Right renal cortex interstitium (tissue), 3 donors: ENCODE measurements around the gene MAPK11. TPM values are rescaled to one million over a fixed set of nuclear protein-coding genes. Genes with fewer than 3 reads are reported as not detected.

Experiments used
- DNase-seq, 3 donors: peaks; one replicate each; pipeline ENCODE4 v3.0.0-alpha.2; 2013; ENCODE audit warnings: low read depth in 3 of 3, low spot score in 2 of 3
- polyA plus RNA-seq, 3 donors: library from polyadenylated mRNA; unstranded; fragments of 120-200 nt; gene quantifications; one replicate each; pipeline ENCODE4 v1.2.1, GENCODE V29; 2013; ENCODE audit not compliant: insufficient read length in 3 of 3

MAPK11 gene
- polyA plus RNA-seq, 3 donors: 6.1 to 7.9 (median 6.4) TPM

DNA sequence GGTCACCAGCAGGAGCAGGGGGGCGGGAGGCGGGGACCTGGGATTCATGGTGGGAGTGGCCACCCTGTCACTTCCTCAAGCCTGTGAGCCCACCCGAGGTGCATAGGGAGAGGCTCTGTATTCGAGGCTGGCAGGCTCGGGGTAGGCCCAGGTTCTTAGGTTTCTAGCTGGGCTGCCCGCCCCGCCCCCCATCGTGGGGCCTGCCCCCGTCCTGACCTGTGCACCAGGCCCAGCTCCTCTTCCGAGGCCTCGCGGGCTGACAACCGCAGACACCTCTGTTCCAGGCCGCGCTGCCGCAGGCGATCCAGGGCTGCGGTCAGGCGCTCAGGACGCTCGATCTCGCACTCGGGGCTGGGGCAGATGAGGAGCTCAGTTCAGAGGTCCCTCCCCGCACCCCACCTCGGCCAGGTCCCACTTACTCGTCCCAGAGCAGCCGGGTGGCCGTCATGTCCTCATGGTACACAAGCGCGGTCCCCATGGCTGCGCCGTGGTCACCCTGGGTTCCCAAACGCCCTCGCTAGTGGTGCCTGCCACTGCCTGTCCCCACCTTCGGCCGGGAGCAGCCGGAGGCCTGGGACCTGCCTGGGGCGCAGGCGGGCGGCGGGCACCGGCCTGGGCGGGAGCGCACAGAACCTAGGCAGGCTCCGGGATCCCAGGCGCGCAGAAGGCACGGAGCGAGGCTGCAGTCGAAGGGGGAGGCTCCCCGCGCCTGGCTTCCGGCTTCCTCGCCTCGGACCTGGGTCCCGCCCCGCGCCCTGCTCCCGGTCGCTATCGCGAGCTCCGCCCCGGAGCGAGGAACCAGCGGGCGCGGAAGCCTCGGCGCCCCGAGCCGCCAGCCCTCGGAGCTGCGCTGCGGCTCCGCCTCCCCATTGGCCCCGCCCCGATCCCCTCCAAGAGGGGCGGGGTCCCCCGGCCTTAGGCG lies 19.4 kb downstream of the MAPK11 start, which contains the start of gene HDAC10:
HDAC10 (minus strand) TSS at position 711 of the 922 bp plus-strand sequence; CDS start at position 478, 233 bp downstream.
- DNase-seq: no peak

DNA sequence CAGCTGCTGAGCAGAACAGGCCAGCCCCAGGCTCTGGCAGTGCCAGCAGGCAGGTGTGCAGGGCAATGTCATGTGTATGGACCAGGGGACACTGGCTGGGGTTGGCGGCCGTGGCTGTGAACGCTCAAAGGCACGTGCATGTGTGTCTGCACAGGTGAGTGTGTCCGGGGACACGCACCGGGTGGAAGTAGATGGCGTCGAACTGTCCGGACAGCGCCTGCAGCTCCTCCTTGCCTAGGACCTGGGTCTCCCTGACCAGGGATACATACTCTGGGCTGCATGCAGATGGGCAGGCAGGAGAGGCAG lies 20.0 kb downstream of the MAPK11 start:
- no peak for DNase-seq

DNA sequence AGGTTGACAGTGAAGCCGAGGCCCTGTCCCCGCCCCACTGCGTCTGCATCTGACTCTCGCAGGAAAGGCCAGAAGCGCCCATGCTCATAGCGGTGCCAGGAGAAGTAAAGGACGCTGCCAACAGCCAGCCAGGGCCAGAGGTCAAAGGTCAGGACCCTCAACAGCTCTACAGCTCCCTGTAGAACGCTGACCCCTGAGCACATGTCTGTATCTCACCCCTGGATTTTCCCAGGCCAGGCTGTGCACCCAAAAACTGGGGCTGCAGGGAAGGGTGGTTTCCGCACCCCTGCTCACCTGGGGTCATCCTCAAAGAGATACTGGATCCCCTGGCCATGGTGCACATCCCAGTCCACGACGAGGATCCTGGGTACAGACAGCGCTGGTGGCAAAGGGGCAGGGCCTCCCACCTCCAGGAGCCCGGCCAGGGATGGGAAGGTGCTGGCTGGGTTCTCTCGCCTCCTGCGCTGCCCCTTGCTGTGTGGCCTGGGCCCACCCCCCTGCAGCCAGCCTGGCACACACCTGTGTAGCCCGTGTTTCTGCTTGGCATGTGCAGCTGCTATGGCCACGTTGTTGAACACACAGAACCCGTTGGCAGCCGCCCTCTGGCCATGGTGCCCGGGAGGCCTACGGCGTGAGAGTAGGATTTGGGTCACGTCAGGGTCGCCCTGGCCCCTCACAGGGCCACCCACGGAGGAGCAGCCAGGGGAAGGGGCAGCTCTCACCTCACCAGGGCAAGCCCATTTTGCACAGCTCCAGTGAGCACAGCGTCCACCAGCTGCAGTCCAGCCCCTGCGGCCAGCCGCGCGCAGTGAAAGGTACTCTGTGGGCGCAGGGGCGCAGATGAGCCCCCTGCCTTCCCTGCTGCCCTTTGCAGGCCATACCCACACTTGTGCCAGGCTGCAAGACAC lies 20.6 kb downstream of the MAPK11 start:
- DNase-seq: no peak

DNA sequence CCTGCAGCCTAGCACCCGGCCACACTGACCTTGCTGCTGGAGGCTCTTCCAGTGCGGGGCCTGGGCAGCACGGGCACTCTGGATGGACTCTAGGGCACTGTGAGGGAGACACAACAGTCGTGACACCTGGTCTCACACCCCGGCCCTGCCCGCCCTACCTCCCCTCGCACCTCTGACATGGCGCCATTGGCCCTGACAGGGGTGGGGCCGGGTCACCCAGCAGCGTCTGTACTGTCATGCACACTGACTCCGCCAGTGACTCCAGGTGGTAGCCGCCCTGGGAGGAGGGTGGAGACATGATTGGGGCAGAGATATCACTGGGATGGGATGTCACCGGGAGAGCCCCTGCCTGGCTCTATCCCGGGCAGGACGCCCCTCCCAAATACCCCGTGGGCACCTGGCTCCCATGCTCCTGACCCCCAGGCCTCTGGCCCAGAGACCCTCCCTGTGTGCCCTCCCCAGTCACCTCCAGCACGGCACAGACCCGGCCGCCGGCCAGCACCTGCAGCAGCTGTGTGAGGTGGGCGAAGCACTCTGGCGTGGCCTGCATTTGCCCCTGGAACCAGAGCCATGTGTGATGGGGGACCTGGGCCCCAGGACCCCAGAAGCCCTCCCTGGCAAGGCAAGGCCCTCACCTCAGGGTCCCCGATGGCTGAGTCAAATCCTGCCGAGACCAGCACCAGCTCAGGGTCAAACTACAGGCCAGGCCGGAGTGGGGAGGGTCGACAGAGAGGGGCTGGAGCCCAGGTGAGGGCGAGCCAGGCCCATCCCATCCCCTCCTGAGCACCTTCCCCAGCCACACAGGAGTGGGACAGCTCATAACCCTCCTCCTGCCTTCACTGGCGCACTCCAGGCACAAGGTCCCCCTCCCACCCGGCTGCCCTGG lies 21.7 kb downstream of the MAPK11 start:
- DNase-seq: no peak

DNA sequence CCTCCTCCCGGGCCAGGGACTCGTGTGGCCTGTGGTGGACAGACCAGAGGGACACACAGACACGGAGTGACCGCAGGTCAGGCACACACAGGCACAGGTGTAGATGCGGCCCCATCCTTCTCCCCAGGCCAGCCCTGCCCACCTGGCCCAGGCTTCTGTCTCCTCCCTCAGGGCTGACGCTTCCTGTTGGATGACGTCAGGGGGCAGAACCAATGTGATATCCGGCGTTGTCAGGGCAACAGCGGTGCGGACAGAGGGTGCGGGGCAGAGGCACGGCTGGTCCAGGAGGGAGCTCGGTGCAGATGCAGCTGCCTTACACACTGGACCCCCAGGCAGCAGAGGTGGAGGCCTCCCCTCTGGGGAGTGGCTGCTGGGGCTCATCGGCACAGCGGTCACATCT lies 22.4 kb downstream of the MAPK11 start:
- DNase-seq: no peak

DNA sequence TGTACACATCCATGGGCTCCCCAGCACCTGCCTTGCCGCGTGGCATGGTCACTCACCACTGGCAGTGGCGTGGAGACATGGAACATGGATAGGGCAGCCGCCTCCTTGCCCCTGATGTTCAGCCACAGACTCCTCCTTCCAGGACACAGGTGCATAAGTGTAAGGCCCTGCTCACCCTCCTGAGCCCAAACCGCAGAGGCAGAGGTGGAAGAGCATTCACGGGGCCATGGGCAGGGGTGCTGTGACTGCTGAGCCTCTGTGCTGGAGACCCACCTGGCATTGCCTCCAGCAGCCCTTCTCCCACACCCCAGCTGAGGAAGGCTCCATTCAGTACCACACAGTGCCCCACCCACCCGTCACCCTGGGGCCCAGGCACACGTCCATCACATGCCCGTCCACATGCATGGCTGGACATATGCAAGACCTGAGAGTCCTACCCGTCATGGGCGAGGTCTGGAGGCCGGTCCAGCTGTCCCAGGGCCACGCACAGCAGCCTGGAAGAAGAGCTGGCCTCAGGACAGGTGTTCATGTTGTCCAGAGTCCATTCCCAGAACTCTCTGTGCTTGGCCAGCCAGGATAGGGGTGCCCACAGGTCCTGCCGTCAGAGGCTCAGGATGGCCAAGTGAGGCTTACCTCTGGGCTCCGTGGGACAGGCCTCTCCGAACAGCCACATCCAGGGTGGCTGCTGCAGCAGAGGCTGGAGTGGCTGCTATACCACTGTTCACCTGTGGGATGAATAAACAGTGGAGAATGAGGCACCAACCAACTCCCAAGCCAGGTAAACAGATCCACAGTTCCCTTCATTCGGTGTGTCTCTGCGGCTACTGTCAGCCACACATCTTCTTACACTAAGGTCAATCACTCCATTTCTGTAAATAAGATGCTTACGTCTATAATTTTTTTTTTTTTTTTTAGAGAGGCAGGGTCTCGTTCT lies 23.7 kb downstream of the MAPK11 start:
- DNase-seq: no peak

DNA sequence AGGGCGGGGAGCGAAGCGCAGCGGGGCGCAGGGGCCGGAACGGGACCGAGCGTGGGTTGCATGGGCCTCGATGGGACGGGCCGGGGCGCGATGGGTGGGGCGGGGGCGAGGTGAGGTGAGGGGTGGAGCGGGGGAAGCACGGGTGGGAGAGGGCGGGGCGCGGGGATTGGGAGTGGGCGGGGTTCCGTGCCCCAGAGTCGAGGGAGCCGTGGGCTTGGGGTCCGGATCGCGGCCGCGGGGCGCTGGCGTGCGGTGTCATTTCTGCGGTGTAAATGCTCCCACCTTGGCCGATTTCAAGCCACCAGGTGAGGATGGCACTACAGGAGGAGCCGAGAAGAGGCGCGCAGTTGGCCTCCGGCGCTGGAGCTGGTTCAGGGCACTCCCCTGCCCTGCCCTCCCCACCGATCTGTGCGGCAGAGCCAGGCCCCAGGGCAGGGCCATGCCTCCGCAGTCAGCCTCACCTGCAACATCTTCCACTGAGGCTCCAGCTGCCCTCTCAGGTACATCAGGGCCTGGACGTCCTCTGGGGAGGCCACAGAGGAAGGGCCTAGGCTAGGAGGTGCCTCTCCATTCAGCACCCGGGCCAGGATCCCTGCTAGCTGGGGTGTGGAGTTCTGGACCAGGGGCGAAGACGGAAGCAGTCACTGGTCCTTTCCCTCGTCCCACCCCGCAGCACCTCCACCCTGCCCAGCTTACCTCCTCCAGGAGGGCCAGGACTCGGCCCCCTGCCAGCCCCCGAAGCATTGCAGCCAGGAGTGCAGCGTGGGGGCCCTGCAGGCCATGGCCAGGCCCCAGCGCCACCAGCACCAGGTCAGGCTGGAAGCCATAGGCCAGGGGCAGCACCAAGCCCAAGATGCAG lies 24.7 kb downstream of the MAPK11 start:
- DNase-seq: no peak

DNA sequence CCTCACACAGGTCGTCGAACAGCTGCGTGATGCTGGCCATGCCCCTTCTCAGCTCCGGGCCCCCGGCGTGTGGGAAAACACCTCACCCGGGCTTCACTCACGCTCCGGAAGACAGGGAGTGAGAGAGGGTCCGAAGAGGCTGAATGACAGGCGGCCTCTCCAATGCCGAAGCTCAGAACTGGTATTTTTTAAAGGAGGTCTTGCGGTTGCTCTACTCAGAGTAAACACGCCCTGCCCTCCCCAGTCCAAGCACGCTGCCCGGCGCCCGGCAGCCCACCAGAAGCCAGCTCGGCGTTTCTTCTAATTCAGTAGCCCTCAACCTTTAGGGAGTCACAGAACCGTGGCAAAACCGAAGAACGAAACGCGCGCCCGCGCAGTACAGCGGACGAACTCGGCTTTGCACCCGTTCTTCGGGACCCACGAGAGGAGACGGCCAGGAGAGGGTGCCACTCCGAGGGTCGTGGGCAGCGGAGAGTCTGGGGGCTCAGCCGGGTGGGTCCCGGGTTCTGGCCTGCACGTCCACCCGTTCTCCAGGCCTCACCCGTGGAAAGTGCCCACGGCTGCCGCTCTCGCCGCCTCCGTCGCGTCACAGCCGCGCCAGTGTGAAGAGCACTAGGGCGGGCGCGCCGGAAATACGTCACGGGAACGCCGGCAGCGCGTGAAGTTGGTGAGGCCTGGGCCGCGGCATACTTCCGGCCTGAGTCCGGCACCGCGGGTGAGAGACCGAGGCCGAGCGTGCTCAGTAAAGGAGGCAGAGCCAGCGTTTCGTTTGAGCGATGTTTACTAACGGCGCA lies 25.6 kb downstream of the MAPK11 start, which contains the start of gene TUBGCP6:
TUBGCP6 (minus strand) TSS at position 604 of the 794 bp plus-strand sequence; CDS start at position 40, 564 bp downstream.
- peak; percentile 72 to 89 (median 85) for DNase-seq

DNA sequence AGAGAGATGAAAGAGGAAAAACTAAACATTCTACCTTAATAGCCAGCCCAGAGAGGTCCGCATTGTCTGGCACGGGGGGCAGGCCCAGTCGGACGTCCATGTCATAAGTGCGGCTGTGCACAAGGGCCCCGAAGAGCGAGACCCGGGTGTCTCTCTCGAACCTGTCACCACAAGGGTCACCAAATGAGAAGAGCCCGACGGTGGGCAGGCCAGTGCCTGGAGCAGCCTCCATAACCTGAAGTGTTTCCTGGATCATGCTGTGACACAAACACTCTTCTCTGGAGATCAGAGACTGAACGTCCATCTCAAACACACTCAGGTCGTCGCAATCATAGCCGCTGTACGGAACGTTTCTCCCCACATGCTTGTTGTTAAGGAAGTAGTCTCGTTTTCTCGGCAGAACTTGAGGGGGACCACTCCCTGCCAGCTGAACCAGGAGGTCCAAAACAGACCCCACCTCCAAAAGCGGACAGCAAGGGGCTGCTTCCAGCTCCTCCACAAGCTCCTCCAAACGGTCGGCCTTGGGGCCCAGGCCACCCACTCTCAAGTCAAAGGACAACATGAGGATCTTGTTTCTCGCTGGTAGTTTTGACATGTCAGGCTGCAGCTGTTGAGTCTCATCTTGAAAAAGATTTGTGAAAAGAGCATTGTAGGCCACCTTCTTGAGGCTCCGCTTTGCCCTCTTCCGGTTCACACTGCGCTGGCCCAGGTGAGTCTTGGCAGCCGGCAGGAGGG lies 26.3 kb downstream of the MAPK11 start:
- DNase-seq: no peak

DNA sequence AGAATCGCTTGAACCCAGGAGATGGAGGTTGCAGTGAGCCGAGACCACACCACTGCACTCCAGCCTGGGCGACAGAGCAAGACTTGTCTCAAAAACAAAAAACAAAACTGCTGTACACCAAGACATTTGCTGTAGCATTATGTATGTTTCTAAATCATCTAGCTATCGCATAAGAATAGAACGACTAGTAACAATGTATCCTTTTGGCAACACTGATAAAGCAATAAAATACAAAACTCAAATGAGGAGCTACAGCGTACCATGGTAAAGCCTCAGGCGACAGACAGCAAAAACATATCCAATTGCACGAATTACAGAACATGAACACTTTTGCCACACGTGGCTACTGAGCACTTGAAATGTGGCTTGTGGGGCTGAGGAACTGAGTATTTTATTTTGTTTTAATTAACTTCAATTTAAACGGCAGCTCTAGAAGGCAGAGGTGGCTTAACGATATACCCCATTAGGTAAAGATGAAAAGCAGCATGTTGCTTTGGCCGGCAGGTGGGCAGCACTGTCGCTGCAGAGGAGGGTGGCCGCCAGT lies 27.7 kb downstream of the MAPK11 start:
- DNase-seq: no peak

DNA sequence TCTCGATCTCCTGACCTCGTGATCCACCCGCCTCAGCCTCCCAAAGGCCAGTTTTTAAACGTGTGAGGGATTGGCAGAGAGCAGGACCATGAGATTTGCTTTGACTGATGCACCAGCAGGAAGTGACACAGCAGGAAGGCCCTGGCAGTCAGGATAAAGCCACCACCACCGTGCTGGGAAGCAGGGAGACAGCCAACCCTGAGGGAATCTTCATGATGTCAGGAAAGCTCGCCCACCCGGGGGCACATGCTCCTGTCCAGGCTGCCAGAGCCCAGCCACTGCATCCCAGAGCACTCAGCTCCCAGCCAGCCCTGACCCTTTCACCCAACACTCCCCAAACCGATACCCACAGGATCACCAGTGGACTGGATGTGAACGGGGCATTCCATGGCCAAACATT lies 31.4 kb downstream of the MAPK11 start:
- DNase-seq: no peak

DNA sequence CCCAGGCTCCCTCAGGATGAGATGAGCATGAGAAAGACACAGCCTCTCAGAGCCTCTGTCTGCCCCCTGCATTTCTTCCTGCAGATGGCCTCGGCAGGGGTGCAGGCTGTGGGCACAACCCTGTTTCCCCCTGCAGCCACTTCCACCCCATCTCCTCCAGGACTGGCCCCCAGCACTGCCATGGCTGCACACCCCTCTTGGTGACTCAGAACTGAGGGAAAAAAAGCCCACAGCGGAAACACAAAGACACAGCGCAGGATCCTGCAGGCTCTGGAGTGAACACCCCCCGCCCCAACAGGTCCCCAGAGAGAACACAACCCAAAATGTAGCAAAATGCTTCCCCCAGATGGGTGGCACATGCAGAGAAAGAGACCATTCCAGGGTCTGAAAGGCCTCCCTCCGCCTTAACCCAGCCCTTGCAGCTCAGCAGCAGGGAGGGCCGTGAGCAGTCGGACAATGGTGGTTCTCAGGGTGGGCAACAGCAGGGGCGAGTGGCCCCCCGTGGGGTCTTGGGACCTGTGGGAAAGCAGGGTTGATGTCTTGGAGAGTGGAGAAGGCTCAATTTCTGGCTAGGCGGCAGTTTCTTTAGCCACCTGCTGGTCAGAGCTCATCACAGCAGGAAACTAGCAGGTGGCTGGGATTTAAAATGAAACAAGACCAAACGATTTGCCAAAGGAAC lies 33.3 kb downstream of the MAPK11 start:
- DNase-seq: no peak

DNA sequence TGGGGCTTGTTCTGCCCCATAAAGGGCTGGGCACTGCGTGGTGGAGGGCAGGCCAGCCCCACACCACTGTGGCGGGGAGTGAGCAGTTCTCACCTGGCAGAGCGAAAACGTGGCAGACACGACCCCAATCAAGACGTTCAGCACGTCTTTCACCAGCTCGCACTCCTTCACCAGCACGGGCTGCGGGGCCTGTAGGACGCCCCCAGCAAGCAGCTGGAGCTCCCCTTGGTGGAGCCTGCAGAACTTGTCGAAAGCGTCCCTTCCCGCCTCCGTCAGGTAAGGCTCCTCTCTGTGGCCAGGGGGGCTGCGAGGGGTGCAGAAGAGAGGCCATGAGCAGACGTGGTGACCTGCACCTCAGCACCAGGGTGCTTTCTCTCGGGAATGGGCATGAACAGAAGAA lies 37.0 kb downstream of the MAPK11 start:
- no peak for DNase-seq

DNA sequence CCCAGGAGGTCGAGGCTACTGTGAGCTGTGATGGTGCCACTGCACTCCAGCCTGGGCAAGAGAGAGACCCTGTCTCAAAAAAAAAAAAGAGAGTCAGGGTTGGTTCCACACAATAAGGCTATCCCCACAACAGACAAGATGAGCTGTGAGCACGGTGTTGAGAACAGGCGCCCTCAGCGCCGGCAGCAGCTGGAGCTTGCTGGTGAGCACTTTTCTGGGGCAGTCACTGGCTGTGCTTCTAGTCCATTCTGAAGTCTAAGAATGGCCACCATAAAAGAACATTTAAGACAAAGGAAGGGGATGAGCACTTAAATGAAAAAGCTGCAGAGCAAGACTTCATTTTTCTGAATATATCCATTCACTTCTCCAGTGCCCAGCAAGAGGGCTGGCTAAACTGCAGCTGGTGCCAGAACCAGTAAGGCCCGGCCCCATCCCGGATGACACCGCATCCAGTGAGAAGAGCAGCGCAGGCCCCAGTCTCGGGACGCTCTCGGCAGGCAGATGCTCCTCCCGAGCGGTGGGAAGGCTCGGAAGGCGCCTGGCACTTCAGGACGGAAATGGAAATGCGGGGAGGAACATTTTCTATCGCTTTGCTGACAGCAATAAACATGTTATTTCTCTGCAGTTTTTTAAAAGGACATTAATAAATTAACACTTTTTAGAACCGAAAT lies 37.6 kb downstream of the MAPK11 start:
- DNase-seq: no peak

DNA sequence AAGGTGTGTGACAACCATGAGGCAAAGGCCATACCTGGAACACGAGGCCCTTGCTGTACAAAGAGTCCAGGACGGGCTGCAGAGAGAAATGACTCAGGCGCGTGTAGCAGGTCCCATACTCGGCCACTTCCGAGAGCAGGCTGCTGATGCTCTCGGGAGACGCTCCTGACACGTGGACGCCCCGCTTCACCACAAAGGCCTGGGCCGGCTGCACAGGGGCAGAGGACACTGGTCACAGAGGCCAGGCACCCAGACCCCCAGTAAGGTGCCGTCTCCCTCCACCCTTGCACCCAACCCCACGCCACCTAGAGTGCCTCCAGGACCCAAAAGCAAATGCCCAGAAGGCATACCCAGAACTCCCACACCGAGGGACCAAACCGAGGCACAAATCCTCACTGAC lies 40.8 kb downstream of the MAPK11 start:
- no peak for DNase-seq

DNA sequence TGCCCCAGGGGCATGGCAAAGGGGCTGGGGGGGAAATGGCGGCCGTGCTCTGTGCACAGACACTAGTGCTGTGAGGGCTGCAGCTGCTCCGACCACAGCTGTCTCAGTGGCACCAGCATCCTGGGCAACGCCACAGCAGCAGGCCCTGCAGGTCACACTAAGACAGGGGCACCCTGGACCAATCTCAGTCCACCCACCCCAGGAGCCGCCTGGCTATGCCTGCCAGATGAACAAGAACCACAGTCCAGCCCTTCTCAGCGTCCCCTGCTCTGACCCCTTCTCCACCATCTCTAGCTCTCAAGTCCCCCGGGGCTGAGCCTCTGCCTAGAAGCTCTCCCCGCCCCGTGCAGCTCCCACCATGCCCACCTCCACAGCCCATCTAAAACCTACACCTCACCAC lies 41.8 kb downstream of the MAPK11 start:
- DNase-seq: no peak
